Stimulated activated CD4-positive, alpha-beta T cell treated with anti-CD3 and anti-CD28 coated beads, Interleukin-2, amount 100 ng/mL, for 4 hours (primary cell): ENCODE data around the gene TMOD4.

ENCODE experiments used
- DNase-seq: peaks from one replicate; pipeline ENCODE4 v3.0.0-alpha.2; 2020; ENCODE audit warnings: low read depth

Gene TMOD4

DNA sequence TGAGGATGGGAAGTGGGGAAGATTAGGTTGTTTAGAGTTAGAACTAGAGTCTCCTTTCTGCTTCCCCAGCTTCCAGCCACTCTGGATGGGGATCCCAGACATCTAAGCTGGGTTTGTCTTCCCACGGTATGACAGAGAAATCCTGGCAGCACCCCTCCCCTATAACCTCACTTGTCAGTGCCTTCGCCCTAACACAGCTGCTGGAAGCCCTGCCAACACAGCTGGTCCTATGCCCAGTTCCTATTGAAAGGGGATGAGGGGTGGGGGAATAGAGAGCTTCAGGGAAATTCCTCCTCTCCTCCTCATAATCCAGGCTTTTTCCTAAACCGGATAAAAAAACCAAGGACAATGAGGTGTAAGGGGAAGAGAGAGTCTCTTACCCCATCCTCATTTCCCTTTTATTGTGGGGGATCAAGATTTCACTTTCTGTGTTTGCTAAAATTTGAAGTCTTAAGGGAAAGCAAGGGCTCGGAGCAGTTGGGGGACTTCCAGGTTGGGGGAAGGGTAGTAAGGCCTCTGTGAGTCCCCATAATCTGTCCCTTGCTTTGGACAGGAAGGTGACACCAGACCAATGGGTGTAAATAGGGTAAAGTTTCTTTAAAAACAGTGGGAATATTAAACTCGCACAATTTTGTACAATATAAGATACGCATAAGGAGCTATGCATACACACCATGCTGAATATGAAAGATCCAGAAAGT, 590 bp downstream of the TMOD4 start:
- DNase-seq = no peak

DNA sequence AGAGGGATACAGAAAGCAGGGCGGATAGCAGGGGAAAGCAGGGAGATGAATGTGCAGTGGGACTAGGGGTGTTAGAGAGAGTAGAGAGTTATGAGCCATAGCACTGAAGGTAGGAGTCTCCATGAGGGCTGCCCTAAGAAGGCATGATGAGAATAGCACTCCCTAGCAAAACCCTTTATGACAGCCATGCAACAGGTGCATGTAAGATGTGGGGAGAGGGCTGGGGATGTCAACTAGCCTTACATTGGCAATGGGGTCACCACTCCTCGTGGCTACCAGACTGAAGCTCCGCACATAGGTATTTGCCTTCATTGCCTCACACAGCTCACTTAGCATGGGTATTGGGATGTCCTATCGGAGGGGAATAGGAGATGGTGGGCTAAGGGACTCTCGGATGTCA, 4.6 kb downstream of the TMOD4 start:
- no peak for DNase-seq

DNA sequence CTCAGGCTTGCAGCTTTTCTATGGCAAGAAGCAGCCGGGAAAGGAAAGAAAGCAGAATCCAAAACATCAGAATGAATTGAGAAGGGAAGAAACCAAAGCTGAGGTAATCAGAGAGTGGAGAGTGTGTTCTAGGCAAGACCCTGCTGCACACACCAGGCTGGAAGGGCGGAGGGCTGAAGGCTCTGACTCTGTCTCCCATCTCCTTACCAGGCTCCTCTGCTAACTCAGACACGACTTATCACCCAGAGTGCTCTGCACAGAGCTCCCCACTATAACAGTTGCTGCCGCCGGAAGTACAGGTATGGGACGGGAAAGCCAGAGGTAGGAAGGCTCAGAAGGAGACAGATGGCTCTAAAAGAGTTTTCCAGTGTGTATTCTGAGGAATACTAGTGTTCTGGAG, 8.7 kb downstream of the TMOD4 start:
- no peak for DNase-seq

DNA sequence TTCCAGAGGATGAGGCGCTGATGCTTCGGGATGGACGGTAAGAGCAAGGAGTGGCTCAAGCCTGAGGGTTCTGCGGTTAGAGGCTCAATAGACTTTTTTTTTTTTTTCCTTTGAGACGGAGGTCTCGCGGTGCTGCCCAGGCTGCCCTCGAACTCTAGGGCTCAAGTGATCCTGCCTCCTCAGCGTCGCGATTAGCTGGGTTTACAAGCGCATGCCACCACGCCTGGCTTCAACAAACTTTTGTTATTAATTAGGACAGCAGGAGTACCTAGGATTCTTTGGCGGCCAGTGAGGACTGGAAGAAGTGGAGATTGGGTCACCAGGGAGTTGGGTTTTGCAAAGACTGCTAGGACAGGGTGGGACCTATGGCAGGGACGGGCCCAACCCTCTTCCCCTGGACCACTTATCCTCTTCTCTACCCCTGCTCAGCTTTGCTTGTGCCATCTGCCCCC, 9.2 kb downstream of the TMOD4 start:
- DNase-seq = no peak

DNA sequence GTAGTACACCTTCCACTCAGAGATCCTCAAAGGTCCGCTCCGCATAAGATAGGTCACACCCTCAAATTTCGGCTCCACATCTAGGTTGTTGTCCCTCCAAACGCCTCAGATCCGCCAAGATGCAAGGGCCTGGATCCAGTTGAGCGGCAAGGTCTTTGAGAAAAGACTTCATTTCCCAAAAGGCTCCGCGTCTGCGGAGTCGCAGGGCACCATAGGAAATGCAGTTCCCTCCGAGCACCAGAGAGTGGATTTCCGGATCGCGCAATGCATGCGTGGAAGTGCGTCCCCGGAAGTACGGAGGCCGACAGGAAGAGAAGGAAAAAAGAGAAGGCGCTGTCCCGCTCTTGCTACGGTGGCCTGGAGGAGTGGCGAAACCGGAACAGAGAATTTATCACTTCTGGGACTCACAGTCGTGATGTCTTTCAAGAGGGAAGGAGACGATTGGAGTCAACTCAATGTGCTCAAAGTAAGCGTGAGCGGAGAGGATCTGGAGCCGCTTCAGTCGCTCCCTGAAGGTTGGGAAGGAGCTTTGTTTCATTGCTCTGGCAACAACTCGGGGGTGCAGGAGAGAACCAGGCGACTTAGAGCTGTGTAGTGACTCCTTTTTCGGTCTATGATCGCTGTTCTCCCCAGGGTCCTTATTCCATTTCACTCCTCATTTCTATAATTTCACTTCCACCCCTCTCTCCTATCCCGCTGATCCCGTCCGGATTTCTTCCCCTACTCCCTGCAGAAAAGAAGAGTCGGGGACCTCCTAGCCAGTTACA, 9.9 kb downstream of the TMOD4 start, which contains the start of the genes LYSMD1 and SCNM1:
Gene LYSMD1, minus strand, starts transcription at position 165 of the 767 bp plus-strand sequence. CDS start 644 bp downstream, outside the sequence.
Gene SCNM1, plus strand, starts transcription at position 407 of the 767 bp plus-strand sequence. Its CDS starts 9 bp downstream, at position 416.
- peak; percentile 93 for DNase-seq

DNA sequence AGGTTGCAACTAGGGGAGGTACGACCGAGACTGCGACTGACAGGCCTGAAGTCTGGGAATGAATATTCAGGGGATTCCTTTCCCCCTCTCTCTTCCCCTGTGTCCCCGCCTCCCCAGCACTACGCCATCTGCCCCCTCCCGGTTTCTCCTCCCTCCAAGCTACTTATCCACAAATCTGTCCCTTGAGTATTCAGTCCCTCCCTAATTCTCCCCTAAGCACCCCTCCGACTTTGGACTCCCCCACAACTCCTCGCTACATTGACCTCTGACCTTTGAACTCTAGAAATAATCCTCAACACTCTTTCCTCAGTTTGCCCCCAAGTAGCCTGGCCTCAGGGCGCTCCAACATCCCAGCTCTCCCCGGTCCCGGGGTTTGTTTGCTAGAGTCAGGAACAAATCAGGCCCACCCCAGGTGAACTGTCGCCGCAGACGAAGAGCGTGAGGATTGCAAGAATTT, 10.5 kb downstream of the TMOD4 start:
- no peak for DNase-seq

DNA sequence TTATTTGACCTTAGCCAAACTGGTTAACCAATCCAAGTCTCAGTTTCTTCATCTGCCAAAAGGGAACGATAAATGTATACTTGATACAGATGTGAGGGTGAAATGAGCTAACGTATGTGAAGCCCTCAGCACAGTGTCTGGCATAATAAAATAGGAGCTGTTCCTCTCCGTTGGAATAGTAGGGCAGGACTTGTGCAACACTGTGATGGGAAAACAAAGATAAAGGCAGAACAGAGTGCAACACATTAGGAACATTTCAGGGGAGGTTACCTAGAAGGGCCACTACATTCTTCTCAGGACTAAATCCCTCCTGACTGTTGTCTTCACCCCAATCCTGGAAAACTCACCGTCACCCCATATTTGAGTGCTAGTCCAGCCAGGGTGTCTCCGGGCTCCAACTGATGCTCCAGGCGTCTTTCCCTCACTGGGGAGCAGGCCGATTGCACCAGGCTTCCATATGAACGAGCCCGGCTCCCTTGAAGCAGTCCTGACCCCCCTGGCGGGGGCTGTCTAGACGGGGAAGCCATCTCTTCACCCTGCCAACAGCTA, 11.0 kb downstream of the TMOD4 start:
- no peak for DNase-seq

DNA sequence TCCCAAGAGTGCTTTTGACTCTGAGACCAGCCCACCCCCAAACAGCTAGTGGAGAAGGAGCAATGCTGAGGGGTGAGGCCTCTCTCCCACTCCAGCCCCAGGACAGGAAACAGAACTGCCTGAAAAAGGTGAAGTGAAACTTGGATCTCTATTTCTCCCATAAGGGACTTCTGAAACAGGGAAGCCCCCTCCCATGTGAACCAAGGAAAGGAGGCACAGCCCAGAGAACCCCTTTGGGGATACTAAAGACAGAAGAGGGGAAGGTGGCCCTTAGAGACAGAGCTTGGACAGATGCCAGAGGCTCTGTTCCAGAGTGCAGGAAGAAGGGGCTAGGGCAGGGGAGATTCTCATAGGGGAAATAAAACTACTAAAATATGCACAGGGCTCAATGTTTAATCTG, 16.4 kb downstream of the TMOD4 start:
- DNase-seq = no peak

DNA sequence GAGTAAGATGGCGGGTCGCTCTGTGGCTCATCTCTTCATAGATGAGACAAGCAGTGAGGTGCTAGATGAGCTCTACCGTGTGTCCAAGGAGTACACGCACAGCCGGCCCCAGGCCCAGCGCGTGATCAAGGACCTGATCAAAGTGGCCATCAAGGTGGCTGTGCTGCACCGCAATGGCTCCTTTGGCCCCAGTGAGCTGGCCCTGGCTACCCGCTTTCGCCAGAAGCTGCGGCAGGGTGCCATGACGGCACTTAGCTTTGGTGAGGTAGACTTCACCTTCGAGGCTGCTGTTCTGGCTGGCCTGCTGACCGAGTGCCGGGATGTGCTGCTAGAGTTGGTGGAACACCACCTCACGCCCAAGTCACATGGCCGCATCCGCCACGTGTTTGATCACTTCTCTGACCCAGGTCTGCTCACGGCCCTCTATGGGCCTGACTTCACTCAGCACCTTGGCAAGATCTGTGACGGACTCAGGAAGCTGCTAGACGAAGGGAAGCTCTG, 17.0 kb downstream of the TMOD4 start:
- DNase-seq = no peak

DNA sequence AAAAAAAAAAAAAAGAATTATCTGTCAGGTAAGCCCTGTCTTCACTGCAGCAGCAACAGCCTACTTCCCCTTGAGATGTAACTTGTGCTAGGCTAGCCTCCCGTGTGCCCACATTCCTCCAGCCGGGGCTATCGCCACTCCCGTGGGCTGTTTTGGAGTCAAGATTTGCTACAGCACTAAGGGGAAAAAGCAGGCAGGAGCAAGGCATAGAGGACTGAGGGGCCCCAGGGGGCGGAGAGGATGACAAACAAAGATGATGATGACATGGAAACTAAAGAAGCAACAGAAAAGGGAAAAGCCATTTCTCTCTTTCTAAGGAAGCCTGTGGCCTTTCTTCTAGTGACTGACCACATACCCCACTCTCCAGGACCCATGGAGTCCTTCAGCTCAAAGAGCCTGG, 17.5 kb downstream of the TMOD4 start:
- peak; percentile 23 for DNase-seq

DNA sequence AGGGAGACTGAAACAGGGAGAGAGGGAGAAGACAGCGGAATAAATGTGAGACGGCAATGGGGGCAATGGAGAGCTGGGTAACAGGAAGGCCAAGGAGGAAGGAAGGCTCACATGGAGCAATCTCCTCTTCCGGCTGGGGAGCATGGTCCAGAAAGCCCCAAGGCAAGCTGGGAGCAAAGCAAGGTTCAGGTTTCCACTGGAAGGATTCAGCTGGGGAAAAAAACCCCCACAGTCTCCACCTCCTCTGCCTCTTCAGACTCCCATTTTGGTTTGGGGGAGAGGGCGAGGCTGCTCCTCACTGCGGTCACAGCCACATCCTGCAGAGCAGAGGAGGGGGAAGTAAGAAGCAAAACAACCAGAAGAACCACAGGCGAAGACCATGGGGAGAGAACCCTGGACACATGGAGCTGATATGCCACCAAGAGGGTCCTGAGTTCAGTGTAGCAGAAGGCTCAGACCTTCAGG, 18.7 kb downstream of the TMOD4 start:
- peak; percentile 26 for DNase-seq

DNA sequence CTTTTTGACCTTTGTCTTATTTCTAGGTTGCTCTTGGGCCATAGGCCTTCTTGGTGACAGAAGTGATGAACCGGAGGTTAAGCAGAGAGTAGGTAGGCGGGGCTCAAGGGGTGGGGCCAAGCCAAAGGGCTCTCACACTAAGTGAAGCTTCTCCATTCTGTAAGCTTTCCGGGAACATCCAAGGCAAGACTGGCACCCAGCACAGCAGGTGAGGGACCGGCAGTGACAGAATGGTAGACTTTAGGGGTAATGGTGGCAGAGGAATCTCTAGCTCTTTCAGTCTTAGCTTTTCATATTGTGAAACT, 19.3 kb downstream of the TMOD4 start, which contains the start of gene TNFAIP8L2:
Gene TNFAIP8L2, plus strand, starts transcription at position 135 of the 305 bp plus-strand sequence. CDS start 2,049 bp downstream, outside the sequence.
- peak; percentile 63 for DNase-seq

DNA sequence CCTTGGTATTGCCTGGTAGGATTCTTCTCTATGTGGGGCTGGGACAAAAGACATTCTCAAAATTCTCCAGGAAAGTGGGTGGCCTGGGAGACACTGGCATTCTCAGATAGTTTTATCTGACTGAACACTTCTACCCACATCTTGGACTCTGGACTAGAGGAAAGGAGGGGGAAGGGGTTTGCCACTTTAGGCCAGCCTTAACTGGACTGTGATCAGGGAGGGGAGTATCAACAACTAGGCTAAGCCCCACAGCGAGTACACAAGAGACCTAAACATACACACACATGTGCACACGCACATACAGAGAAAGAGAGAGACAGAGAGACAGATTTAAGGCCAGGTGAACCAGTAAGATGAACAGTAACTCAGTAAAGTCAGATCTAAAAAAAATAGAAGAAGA, 28.1 kb downstream of the TMOD4 start:
- DNase-seq = no peak

DNA sequence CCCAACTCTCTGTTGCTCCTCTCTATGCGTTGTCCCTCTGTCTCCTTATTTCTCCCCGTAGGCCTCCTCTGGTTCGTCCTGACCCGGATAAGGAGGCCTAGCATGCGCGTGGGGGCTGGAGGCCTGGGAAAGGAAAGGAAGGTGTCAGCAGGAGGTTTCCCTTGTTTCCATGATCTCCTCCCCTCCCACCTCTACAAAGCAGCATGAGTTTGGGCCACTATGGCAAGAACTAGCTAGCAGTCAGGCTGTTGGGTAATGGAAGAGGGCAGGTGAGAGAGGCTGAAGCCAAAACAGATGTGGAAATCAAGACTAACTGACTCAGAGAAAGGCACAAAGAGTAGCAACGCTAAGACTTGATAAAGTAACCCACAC, 28.7 kb downstream of the TMOD4 start:
- DNase-seq = no peak

DNA sequence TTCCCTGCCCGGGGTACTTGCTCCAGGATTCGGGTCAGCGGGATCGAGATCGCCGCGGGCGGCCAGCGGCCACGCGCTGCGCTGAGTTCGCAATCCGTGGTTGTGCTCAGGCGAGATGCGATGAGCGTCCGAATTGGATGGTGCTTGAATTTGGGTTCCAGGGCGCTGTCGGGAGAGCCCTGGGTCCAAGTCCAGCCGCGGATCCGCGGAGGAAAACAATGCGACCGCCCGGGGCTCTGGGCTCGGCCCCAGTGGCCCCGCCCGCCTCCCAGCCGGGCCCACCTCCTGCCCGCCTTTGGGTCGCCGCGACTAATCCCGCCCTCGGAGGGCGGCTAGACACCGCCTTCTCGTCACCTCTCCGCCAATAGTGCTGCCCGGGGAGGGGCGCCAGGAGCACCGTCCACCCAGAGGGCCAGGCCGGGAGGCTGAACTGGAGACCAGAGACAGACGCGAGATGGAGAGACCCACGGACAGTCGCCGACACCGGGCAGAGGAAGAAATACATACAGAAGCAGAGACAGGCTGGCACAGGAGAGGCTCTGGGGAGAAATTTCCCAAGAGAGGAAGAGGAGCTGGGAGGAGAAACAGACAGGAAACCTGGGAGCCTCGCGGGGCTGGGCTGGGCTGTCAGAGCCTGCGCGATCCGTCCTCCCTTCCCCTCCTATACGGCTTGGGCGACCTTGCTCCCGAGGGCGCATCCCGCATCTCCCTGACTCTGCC, 29.2 kb downstream of the TMOD4 start, which contains the start of gene SEMA6C:
Gene SEMA6C, minus strand, starts transcription at position 220 of the 720 bp plus-strand sequence. CDS start 4,010 bp downstream, outside the sequence.
- DNase-seq = peak; percentile 74

DNA sequence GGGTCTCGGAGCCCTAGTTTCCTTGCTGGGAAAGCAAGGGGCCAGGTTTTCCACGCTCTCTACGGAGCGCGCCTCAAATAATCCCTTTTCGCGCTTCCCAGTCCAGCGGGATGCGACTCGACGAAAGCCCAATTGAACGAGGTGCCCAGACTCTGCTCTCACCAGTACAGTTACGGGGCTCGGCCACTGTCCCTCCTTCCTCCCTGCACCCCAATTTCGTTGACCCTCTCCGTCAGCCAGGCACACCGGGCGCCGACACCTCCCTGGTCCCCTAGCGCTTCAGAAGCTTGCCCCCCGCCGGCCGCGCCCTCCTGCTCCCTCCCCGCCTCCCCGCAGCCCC, 29.7 kb downstream of the TMOD4 start:
- DNase-seq = no peak

DNA sequence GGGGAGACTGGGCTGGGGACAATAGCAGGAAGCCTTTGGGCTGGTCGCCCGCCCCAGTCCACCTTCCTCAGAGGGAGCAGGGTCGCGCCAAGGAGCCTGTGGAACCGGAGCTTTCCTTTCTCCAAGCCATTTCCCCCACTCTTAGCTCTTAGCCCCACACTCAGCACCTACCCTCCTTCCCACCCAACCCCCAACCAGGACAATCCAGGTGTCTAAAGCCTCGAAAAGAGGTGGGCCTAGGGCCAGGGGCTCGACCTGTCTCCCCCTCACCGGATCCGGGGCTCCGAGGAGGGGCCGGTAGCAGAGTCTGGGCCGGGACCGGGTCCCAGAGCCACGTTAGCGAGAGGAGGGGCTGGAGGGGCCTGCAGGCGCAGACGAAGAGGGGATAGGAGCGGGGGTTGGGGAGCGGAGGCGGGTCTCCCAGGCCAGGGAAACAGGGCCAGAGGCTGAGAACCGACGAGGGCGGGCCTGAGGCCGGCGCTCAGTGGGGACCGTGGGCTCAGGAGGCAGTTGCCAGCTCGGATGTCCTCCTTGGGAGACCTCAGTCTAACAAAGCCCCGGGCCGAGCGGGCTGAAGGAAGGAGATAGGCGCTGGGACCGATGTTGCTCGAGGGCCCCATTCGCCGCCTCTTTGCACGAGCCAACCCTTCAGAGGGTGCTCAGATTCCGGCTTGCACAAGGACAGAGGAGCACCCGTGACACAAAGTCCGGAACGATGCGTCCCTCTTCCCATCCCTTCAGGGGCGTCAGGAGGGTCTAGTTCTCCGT, 30.3 kb downstream of the TMOD4 start:
- no peak for DNase-seq

DNA sequence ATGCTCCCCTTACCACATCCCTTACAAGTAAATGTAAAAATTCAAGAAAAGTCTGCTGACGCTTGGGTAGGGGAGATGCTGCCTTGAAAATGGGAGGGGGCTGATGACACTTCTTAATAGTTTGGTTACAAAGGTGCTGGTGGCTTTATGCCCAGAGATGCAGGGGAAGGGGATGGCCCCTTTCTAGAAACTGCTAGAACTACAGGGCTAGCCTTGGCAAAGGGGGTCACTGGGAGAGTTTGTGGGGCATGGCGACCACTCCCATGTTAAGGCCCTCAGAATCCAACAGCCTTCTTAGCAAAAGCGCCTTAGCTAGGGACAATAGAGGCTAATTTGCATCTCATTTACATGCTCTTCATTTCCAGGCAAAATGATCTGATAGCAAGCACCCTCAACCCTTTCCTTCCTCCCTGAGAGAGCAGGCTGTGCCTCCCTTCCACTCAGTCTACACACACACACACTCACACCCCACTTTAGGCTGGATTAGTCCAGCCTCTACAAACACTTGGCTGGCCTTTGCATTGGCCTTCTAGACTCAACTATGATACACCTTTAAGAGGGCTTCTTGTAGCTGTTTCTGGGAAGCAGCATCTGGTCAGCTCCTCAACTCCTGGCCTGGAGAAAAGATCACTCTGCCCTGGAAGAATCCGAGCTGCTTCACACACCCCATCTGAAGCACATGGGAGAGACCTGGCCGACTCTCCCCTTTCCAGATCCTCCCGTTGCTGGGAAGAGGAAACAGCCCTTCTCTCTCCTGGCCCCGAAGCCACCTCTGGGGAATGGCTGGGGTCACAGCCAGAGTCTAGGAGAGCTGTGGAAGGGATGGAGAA, 31.1 kb downstream of the TMOD4 start:
- no peak for DNase-seq

DNA sequence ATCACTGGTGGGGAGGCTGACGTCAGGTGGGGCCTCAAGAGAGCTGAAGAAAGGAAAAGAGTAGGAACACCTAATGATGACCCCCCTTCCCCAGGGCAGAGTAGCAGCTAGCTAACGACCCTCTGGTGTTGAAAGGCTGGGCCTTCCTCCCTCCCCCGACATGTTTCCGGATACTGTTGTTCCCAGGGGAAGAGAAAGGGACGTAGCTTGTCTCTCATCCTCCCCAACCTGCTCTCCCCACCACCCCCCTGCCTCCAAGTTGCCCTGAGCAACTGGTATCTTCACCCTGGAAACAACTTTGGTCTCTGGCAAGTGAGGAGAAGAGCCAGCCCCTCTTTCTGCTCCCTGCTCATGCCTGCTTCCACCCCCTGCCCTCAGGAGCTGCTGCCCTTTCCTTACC, 31.8 kb downstream of the TMOD4 start:
- no peak for DNase-seq

DNA sequence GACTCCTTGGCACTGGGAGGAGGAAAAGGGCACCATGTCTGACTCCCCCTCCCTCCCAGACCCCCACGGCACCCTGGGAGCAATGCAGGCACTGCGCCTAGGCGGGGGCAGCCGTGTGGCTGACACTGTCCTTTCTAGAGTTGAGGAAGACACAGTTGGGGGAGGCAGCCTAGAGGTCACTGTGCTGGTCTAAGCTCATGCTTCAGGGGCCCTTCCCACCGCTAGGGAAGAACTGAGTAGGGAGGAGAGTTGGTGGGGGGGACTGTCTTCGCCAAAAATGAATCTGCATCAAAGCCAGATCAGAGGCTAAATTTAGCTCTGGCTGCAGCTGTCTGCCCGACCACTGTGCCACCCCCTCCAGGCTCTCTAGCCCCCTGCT, 32.7 kb downstream of the TMOD4 start:
- no peak for DNase-seq
